HFF-Myc (cell line): ENCODE data around the gene EDARADD.
"Not testable (repeated sequence)": the region's sequence is repeated elsewhere in the genome, so short reads cannot be mapped to it uniquely, and the experiment has no call there.

Experiments
- DNase-seq: peaks from one replicate; pipeline ENCODE4 v3.0.0-alpha.2; 2011; ENCODE audit warnings: low read depth; ENCODE audit errors: extremely low read depth
- H3K4me3 ChIP-seq: replicated peaks from 2 replicates; pipeline ENCODE4 v1.5.1; 2011; ENCODE audit warnings: low read depth, mild to moderate bottlenecking, control low read depth, low read length
- CTCF ChIP-seq: IDR thresholded peaks from 2 replicates; pipeline ENCODE4 v1.5.1; 2012; ENCODE audit warnings: mild to moderate bottlenecking, low read depth, low read length, control low read depth; ENCODE audit errors: missing control alignments

Gene EDARADD

GRCh38 chr1:236354330-236355147 is 39.5 kb upstream of the EDARADD start:
- DNase-seq: no peak
- TF ChIP-seq CTCF: no peak
- H3K4me3 ChIP-seq: no peak overlapping the region

GRCh38 chr1:236356141-236356540 is 37.9 kb upstream of the EDARADD start:
- DNase-seq: no peak
- no peak for TF ChIP-seq CTCF
- H3K4me3 ChIP-seq: no peak overlapping the region

DNA sequence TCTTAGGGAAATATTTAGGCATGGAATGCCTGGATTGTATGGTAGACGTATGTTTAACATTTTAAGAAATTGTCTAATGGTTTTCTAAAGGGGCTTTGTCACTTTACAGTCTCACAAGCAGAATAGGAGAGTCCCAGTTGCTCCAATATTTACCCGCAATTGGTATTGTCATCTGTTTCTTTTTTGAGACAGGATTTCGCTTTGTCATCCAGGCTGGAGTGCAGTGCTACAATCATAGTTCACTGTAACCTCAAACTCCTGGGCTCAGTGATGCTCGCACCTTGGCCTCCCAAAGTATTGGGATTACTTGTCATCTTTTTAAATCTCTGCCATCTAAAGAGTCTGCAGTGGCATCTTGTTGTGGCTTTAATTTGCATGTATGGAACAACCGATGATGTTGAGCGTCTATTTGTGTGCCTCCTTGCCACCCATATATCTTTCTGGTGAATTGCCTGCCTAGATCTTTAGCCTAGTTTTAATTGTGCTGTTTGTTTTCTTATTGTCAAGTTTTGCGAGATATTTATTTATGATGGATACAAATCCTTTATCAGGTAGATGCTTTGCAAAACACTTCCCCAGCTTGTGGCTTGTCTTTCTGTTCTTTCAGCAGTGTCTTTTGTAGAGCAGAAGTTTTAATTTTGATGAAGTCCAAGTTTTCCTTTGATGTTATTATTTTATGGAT is 32.0 kb upstream of the EDARADD start:
- no peak for DNase-seq
- H3K4me3 ChIP-seq: no peak overlapping the region
- TF ChIP-seq CTCF: no peak

DNA sequence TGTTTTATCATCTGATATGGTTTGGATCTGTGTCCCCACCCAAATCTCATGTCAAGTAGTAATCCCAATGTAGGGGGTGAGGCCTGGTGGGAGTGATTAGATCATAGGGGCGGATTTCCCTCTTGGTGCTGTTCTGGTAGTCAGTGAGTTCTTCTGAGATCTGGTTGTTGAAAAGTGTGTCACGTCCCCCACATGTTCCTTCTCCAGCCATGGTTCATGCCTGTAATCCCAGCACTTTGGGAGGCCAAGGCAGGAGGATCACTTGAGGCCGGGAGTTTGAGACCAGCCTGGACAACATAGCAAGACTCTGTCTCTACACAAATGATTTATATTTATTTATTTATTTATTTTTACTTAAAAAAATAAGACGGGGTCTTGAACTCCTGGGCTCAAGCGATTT is 30.8 kb upstream of the EDARADD start:
- DNase-seq: no peak
- H3K4me3 ChIP-seq: no peak overlapping the region
- TF ChIP-seq CTCF: no peak

DNA sequence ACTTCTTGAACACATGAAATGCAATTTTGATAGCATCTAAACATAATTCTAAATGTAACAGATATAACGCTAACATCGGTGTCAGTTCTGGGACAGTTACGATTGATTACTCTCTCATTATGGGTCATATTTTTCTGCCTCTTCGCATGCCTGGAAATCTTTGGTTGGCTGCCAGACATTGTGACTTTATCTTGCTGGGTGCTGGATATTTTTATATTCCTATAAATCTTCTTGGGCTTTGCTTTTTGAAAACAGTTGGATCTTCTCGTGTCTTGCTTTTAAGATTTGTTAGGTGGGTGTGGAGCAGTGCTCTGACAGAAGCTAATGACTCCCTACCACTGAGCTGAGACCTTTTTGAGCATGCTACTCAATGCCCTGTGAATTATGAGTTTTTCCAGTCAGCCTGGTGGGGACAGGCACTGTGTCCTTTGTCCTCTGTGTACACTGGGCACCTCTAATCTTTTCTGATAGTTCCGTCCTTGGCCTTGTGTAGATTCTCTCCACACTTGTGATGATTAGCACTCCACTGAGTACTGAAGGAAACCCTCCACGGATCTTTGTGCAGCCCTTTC is 28.0 kb upstream of the EDARADD start:
- no peak for DNase-seq
- TF ChIP-seq CTCF: no peak

GRCh38 chr1:236366681-236367080 is 27.4 kb upstream of the EDARADD start:
- DNase-seq, H3K4me3 ChIP-seq: not testable (repeated sequence)

More for the DNA sequence above, 28.0 kb upstream of the EDARADD start:
- H3K4me3 ChIP-seq: no peak overlapping the region

GRCh38 chr1:236370420-236370819 is 23.7 kb upstream of the EDARADD start:
- no peak for TF ChIP-seq CTCF
- H3K4me3 ChIP-seq: no peak overlapping the region
- no peak for DNase-seq
